ELF-1 (cell line): ENCODE measurements around the gene XPR1.

Experiments used
- DNase-seq: peaks from one replicate; pipeline ENCODE4 v3.0.0-alpha.2; 2016; ENCODE audit warnings: low read depth, low spot score

Gene XPR1

GRCh38 chr1:180916012-180916770, 284.4 kb downstream of the XPR1 start:
- no peak for DNase-seq

GRCh38 chr1:180916771-180917170, 284.9 kb downstream of the XPR1 start:
- DNase-seq: no peak

- peak; percentile 77 for DNase-seq
These were observed 285.7 kb downstream of the XPR1 start for GRCh38 chr1:180917306-180918065.

GRCh38 chr1:180918519-180918918, 286.7 kb downstream of the XPR1 start:
- DNase-seq: no peak

GRCh38 chr1:180919183-180919700, 287.4 kb downstream of the XPR1 start:
- no peak for DNase-seq

GRCh38 chr1:180920193-180920592, 288.4 kb downstream of the XPR1 start:
- DNase-seq: no peak

- no peak for DNase-seq
These were observed 288.9 kb downstream of the XPR1 start for GRCh38 chr1:180920702-180921101.

GRCh38 chr1:180921386-180921785, 289.6 kb downstream of the XPR1 start:
- no peak for DNase-seq

GRCh38 chr1:180921891-180922630, 290.2 kb downstream of the XPR1 start:
- DNase-seq: peak; percentile 61

GRCh38 chr1:180922631-180923015, 290.8 kb downstream of the XPR1 start:
- DNase-seq: no peak

- peak; percentile 98 for DNase-seq
These were observed 291.4 kb downstream of the XPR1 start for GRCh38 chr1:180923021-180923841.

- no peak for DNase-seq
These were observed 292.1 kb downstream of the XPR1 start for GRCh38 chr1:180923887-180924286.

- no peak for DNase-seq
These were observed 293.1 kb downstream of the XPR1 start for GRCh38 chr1:180924939-180925338.

- DNase-seq: no peak
These were observed 293.7 kb downstream of the XPR1 start for GRCh38 chr1:180925471-180926051.

GRCh38 chr1:180926164-180926981, 294.6 kb downstream of the XPR1 start:
- no peak for DNase-seq

GRCh38 chr1:180927348-180927747, 295.5 kb downstream of the XPR1 start:
- DNase-seq: no peak

- no peak for DNase-seq
These were observed 296.0 kb downstream of the XPR1 start for GRCh38 chr1:180927841-180928240.

GRCh38 chr1:180928331-180929230, 296.8 kb downstream of the XPR1 start:
- no peak for DNase-seq

GRCh38 chr1:180929389-180929788, 297.6 kb downstream of the XPR1 start:
- no peak for DNase-seq
